ENCODE results near the gene LCE2A. TPM values are rescaled to one million over a fixed set of nuclear protein-coding genes. Genes with fewer than 3 reads are reported as not detected.

The LCE2A gene
- total RNA-seq, 1 donor from 2014 or later = not detected

DNA sequence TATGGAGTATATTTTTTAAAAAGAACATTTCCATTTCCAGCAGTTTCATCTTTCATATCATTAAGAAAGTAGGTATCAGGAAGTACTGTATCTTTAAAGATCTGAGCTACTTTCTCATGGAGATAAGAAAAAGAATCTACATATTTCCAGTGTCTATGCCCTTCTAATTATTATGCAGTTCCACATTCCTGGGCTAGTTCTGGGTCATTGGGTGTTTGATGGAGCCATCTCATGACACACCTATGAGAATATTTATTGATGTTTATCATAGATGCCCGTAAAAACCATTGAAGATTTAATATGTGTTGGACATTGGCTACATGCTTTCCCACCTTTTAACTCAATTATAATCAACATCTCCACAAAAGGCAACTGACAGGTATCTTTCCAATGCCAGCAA is 30.8 kb downstream of the LCE2A start:
- no peak overlapping the region for H3K4me3 ChIP-seq (ENCODE audit: low read depth, low read length)
- H3K27me3 ChIP-seq (ENCODE audit: control insufficient read depth, insufficient read depth, low read length) = no peaks in the 10 kb centered on the region
- TF ChIP-seq, protein P1, sequence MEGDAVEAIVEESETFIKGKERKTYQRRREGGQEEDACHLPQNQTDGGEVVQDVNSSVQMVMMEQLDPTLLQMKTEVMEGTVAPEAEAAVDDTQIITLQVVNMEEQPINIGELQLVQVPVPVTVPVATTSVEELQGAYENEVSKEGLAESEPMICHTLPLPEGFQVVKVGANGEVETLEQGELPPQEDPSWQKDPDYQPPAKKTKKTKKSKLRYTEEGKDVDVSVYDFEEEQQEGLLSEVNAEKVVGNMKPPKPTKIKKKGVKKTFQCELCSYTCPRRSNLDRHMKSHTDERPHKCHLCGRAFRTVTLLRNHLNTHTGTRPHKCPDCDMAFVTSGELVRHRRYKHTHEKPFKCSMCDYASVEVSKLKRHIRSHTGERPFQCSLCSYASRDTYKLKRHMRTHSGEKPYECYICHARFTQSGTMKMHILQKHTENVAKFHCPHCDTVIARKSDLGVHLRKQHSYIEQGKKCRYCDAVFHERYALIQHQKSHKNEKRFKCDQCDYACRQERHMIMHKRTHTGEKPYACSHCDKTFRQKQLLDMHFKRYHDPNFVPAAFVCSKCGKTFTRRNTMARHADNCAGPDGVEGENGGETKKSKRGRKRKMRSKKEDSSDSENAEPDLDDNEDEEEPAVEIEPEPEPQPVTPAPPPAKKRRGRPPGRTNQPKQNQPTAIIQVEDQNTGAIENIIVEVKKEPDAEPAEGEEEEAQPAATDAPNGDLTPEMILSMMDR (IDR thresholded peaks at IDR 0.05; ENCODE audit: insufficient read depth, low read length, poor library complexity, severe bottlenecking) = no peak
- DNase-seq (ENCODE audit: low read depth) = no peak
- no peaks in the 10 kb centered on the region for H3K36me3 ChIP-seq (ENCODE audit: control insufficient read depth, insufficient read depth, low read length)

DNA sequence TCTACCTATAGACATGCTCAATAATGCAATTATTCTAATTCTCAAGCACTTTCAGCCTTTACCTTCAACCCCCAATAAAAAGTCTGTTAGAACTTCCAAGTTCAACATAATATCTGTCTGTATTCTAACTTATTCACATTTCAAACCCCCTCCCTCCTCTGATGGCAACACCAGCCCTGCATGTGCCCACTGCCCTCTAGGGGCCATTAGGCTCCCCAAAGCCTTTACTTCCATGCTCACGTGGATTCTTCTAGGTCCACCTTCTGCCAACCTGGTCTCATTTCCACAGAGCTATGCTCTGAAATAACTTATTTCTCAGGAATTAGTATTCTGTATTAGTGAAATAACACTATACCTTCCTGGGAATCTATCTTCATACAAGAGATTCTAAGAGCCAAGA is 37.5 kb downstream of the LCE2A start:
- TF ChIP-seq, protein P1 (IDR thresholded peaks at IDR 0.05; ENCODE audit: insufficient read depth, low read length, poor library complexity, severe bottlenecking) = peak; percentile 20

DNA sequence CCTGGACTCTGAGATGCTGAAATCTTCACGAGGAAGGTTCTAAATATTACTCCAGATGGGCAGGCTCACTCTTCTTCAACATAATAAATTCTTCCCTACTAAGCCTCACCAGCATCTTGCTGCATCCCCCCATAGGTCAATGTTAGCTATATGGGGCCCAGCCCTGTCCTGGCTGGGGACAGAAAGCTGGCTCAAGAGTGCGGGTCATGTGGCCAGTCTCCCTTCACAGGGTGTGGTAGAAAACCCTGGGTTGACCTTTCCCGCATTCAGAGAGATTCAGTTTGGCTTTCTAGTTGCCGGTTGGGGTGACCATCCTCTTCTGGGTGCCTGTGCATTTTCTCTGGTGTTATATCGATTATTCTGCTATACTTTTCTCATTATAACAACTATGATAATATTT is 39.9 kb downstream of the LCE2A start:
- TF ChIP-seq, protein P1 (IDR thresholded peaks at IDR 0.05; ENCODE audit: insufficient read depth, low read length, poor library complexity, severe bottlenecking) = no peak
- Histone ChIP-seq H3K36me3 (ENCODE audit: control insufficient read depth, insufficient read depth, low read length) (no peaks in the 10 kb centered on the region), H3K27me3 (ENCODE audit: control insufficient read depth, insufficient read depth, low read length) (no peaks in the 10 kb centered on the region), H3K4me3 (ENCODE audit: low read depth, low read length) (no peak overlapping the region)
- DNase-seq (ENCODE audit: low read depth) = no peak

More for the DNA sequence above, 37.5 kb downstream of the LCE2A start:
- Histone ChIP-seq H3K4me3 (ENCODE audit: low read depth, low read length) (no peak overlapping the region), H3K27me3 (ENCODE audit: control insufficient read depth, insufficient read depth, low read length) (no peaks in the 10 kb centered on the region), H3K36me3 (ENCODE audit: control insufficient read depth, insufficient read depth, low read length) (no peaks in the 10 kb centered on the region)
- DNase-seq (ENCODE audit: low read depth) = no peak

DNA sequence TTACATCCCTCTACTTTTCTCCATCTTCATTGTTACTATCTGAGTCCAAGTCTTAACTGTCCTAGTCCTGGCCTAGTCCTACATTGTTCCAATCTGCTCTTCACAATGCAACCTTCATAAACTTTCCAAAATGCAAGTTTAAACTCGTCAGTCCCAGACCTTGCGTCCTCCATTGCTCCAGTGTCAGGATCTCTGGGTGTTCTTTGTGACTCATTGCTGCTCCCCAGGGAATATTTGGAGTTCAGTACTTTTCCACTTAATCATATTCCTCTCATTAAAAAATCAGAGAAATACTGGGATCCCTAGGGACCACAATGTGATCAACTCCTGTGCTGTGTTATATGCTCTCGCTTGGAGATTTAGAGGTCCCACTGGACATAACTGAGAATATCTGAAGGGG is 41.7 kb downstream of the LCE2A start:
- no peak for DNase-seq (ENCODE audit: low read depth)
- Histone ChIP-seq H3K27me3 (ENCODE audit: control insufficient read depth, insufficient read depth, low read length) (no peaks in the 10 kb centered on the region), H3K36me3 (ENCODE audit: control insufficient read depth, insufficient read depth, low read length) (no peaks in the 10 kb centered on the region), H3K4me3 (ENCODE audit: low read depth, low read length) (no peak overlapping the region)
- TF ChIP-seq, protein P1 (IDR thresholded peaks at IDR 0.05; ENCODE audit: insufficient read depth, low read length, poor library complexity, severe bottlenecking) = no peak

DNA sequence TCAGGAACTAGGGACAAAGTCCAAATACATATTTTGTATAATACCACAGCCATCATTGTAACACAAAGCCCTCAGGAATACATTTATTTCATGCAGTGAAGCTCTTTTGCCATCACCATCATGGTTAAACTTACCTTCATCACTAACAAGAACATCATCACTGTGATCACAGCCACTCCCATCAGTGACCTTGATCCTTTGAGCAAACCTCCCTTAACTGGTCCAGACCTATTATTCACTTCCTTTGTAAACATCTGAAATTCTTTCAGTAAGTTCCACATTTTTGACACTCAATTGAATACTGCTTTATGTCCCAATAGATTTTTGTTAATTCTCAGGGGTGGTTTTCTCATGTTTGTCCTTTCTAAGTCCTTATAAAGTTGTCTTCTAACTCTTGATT is 43.5 kb downstream of the LCE2A start:
- TF ChIP-seq, protein P1 (IDR thresholded peaks at IDR 0.05; ENCODE audit: insufficient read depth, low read length, poor library complexity, severe bottlenecking) = no peak
- no peak for DNase-seq (ENCODE audit: low read depth)
- no peak overlapping the region for H3K4me3 ChIP-seq (ENCODE audit: low read depth, low read length)
- no peaks in the 10 kb centered on the region for H3K36me3 ChIP-seq (ENCODE audit: control insufficient read depth, insufficient read depth, low read length)
- peaks cover 2% of the 10 kb centered on the region for H3K27me3 ChIP-seq (ENCODE audit: control insufficient read depth, insufficient read depth, low read length)

DNA sequence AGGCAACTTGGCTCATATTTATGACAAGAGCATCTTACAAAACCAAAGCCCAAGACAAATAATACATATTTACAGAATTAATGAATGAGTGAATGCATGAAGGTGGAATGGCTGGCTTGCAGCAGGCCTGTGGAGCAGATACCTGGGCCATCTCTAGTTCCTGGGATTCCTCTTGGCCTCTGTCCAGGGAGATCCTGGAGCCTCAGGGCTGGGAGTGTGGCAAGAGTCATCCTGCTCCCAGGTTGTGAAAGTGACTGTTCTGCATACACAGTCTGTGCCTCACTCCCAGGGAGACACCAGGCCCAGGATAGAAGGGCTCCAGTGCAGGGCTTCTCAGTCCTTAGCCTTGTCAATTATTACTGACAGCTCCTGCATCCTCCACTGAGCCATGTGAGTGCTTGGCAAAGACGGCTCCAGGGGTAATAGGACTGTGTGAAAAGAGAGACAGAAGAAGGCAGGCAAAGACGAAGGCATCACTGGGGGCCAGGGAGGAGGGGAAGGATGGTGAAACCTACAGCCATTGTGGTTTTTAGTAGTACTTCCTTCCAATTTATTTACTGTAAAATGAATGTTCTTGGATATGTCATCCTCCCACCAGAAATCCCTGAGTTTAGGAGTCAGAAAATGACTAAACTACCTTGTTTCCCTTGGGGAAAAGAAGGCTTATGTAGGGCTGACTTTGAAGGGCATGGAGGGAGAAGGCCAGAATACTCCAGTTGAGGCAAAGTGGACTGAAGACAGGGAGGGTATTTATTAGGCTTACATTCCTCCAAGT is 45.4 kb downstream of the LCE2A start:
- H3K4me3 ChIP-seq (ENCODE audit: low read depth, low read length) = no peak overlapping the region
- TF ChIP-seq, protein P1 (IDR thresholded peaks at IDR 0.05; ENCODE audit: insufficient read depth, low read length, poor library complexity, severe bottlenecking) = no peak
- DNase-seq (ENCODE audit: low read depth) = no peak

More for the DNA sequence above, 45.4 kb downstream of the LCE2A start:
- Histone ChIP-seq H3K27me3 (ENCODE audit: control insufficient read depth, insufficient read depth, low read length) (peaks cover 2% of the 10 kb centered on the region), H3K36me3 (ENCODE audit: control insufficient read depth, insufficient read depth, low read length) (no peaks in the 10 kb centered on the region)
